Measurements from ENCODE around the gene THTPA.

THTPA gene

DNA sequence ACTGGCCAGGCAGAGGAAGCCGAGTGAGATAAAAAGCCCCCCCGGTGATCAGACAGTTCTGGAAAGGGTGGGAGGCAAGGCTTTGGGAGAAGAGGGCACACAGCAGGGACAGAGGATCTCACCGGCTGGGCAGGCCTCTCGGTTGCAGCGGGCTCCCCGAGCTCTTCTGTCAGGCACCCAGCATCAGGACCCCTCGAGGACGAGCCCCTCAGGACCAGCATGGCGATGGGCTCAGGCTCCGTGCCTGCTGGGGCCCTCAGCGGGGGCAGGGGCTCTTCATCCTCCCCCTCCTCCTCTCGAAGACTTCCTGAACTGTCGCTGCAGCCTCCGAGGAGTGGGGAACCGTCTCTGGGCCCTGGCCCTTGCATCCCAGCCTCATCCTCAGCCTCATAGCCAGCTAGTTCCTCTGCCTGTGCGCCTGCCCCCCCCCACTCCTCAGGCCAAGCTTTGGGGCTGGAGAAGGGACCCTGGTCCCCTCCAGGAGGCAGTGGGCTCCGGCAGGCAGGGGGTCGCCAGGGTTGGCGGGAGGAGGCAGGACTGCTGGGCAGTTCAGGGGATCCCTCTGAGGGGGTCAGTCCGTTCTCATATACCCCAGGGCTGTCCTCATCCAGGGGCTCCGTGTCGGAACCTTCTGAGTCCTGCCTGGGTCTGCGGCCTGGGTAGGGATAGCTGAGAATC is 14.9 kb downstream of the THTPA start:
- TF ChIP-seq, protein P1, sequence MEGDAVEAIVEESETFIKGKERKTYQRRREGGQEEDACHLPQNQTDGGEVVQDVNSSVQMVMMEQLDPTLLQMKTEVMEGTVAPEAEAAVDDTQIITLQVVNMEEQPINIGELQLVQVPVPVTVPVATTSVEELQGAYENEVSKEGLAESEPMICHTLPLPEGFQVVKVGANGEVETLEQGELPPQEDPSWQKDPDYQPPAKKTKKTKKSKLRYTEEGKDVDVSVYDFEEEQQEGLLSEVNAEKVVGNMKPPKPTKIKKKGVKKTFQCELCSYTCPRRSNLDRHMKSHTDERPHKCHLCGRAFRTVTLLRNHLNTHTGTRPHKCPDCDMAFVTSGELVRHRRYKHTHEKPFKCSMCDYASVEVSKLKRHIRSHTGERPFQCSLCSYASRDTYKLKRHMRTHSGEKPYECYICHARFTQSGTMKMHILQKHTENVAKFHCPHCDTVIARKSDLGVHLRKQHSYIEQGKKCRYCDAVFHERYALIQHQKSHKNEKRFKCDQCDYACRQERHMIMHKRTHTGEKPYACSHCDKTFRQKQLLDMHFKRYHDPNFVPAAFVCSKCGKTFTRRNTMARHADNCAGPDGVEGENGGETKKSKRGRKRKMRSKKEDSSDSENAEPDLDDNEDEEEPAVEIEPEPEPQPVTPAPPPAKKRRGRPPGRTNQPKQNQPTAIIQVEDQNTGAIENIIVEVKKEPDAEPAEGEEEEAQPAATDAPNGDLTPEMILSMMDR (IDR thresholded peaks at IDR 0.05; ENCODE audit: low read depth, low read length): no peak
- H3K4me3 ChIP-seq (ENCODE audit: low read depth, low read length): no peak overlapping the region

DNA sequence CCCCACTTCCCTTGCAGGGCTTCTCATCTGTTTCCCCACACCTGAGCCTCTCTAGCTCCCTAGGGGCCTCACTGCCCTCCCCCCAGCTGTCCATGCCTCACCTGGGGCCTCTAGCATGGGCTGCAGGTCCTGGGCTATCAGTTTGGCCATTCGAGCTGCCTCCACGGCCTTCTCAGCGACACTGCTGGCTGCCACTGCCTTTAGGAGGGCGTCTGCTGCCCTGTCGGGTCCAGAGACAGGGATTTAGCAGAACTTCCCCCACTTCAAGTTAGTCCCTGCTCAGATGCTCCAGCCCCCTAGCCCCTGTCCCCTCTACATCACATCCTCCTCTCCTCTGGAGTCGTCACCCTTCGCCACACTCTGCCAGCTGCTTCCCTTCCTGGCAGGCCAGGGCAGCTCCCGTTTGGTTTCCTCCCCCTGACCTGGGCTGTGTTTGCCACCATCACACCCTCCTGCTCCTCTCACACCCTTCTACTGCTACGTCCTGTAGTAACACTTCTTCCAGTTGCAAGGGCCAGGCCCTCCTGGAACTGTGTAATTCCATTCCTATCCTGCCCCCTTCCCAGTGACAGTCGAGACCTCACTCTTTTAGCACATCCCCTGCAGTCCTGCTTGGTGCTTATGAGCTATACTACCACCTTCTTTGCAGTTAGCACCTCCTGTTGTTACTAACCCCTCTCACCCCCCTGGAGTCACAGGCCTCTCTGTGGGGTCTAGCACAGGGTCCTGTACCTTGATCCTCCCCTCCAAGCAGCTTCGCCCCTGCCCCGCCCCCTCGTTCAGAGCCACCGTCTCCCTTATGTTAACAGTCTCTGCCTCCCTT is 15.8 kb downstream of the THTPA start:
- TF ChIP-seq, protein P1 (IDR thresholded peaks at IDR 0.05; ENCODE audit: low read depth, low read length): no peak
- no peak overlapping the region for H3K4me3 ChIP-seq (ENCODE audit: low read depth, low read length)

DNA sequence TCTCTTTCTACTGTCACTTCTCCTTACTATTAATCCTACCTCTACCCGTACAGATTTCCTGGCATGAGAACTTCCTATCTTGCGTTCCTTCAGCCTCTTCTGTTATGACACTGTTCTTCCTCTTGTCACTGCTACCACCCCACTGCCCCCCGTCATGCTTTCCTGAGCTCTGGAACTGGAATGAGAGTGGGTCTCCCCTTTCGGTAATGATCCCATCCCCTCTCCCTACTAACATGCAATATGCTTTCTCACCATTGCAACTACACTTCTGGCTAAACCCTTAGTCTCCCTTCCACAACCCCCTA is 16.4 kb downstream of the THTPA start:
- TF ChIP-seq, protein P1 (IDR thresholded peaks at IDR 0.05; ENCODE audit: low read depth, low read length): no peak
- no peak overlapping the region for H3K4me3 ChIP-seq (ENCODE audit: low read depth, low read length)

DNA sequence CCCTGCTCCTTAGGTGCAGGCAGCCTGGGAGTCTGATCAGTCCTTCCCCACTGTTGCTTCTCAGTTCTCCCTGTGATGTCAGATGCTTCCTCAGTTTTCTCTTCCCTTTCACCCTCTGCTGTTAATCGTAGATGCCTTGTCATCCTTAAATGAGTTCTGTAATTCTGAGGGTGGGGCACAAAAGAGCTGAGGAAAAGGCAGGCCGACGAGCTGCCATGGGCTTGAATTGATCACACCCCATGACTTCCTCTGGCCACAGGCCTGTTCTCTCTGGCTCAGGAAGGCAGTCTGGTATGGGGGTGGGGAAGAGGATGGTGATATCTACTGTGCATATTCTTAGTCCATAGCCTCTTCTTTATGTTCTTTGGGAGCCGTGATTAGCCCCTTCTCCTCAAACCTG is 16.8 kb downstream of the THTPA start:
- no peak overlapping the region for H3K4me3 ChIP-seq (ENCODE audit: low read depth, low read length)
- TF ChIP-seq, protein P1 (IDR thresholded peaks at IDR 0.05; ENCODE audit: low read depth, low read length): no peak

DNA sequence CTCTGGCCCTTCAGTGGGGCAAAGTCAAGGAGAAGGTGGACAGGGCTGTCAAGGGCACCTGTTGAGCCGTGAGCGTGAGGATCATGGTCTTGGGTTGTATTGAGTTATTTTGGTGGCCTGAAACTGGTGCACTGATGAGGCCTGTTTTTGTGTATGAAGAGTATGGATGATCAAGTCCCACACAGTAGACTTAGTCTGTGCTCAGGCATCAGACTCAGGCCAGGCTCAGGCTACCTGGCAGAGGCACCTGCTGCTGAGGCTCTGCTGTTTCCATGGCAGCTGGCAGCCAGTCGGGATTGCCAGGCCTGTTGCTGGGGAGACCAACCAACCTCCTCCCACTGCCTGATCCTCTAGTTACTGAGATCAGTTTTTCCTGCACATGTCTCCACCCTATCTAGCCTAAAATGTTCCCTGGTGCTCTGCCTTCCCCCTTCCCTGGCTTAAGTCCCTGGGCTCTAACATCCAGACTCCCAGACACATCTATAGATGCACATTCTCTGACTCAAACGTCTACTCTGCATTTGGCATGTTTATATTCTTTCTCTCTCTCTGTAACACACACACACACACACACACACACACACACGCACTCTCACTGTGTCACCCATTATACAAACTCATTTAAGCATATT is 17.4 kb downstream of the THTPA start:
- TF ChIP-seq, protein P1 (IDR thresholded peaks at IDR 0.05; ENCODE audit: low read depth, low read length): no peak
- H3K4me3 ChIP-seq (ENCODE audit: low read depth, low read length): no peak overlapping the region

DNA sequence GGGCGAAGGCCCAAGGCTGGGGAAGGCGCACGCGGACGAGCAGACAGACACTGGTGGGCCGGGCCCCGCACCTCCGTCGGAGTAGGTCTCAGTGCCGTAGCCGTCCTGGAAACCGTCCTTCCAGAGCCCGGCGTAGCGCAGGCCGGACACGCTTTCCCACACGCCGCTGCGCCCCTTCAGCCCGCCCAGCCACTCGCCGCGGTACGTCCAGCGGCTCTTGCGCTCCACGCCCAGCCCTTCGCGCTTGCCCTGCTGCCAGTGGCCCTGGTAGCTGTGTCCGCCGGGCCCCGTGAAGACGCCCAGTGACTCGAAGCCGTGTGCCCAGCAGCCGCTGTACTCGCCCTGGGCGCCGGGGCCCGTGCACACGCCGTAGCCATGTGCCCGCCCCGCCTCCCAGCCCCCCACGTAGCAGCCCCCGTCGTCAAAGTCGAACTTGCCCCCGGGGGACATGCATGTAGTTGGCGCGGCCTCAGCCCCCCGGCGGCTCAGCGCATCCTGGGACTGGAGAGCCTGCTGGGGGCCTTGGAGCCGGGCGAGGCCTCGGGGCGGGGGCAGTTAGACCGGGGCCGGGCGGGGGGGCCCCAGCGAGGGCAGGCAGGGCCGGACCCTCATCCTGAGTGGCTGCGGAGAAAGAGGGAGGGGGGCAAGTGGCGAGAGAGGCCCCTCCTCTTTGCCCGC is 21.1 kb downstream of the THTPA start:
- TF ChIP-seq, protein P1 (IDR thresholded peaks at IDR 0.05; ENCODE audit: low read depth, low read length): no peak
- no peak overlapping the region for H3K4me3 ChIP-seq (ENCODE audit: low read depth, low read length)
